Pancreas (tissue), 10 donors: ENCODE results near the gene RASA3. TPM values are rescaled to one million over a fixed set of nuclear protein-coding genes. Genes with fewer than 3 reads are reported as not detected.

Experiments used
- ATAC-seq, 4 donors: fragments of 200-7000 bp; cut with Tn5 transposase; one replicate each; pipeline versions ENCODE4 v1.8.0 to v1.9.1; 2020; ENCODE audit warnings: mild to moderate bottlenecking in 4 of 4, moderate library complexity in 4 of 4
- DNase-seq, 6 donors: peaks; one replicate each; pipeline ENCODE4 v3.0.0-alpha.2; 2020
- FAIRE-seq: peaks from 2 replicates; lab custom pipeline; 2012; peaks lifted over from hg19 to GRCh38; lab: Jason Lieb, UNC
- H3K27ac ChIP-seq, 4 donors: fragments of 200-600 bp; sonication (generic); 1 replicate in 3 of 4; 2 replicates in 1 of 4; pipeline versions ENCODE4 v1.5.0 to v1.8.0; 2020
- H3K27me3 ChIP-seq, 4 donors: fragments of 200-600 bp; one replicate each; pipeline ENCODE4 v1.8.0; 2021
- H3K36me3 ChIP-seq, 3 donors: fragments of 200-600 bp; sonication (generic) in 1 of 3; one replicate each; pipeline versions ENCODE4 v1.5.0 to v1.8.0; 2020 to 2021
- H3K4me1 ChIP-seq, 3 donors: fragments of 200-600 bp; one replicate each; pipeline ENCODE4 v1.8.0; 2021
- H3K4me3 ChIP-seq, 4 donors: fragments of 200-600 bp; sonication (generic) in 2 of 4; one replicate each; pipeline versions ENCODE4 v1.5.0 to v1.8.0; 2020 to 2021
- H3K9me3 ChIP-seq, 4 donors: fragments of 200-600 bp; one replicate each; pipeline ENCODE4 v1.8.0; 2021
- WGBS, 2 donors: extraction: QIAGEN DNeasy Blood & Tissue Kit; methylation state at CpG; one replicate each; pipeline ENCODE4 v1.1.7; 2013; 5-methylcytosine and 5-hydroxymethylcytosine counted together
- intact Hi-C, 3 donors: fragments of 100-400 bp; cut with DNase I; formaldehyde crosslinking; loops; one replicate each; pipeline versions ENCODE4 v1.11.1 to v1.14.2; 2022
- polyA plus RNA-seq, 2 donors: library from polyadenylated mRNA; stranded (reverse); fragments of 200-250 nt; gene quantifications; one replicate each; pipeline ENCODE4 v1.2.3, GENCODE V29; 2013
- total RNA-seq, 6 donors: library from RNA; stranded (reverse); fragmentation: NEBNext Ultra II Directional in 4 of 6; extraction: Animal tissue kit (Norgen Biotek cat#: 25700) in 4 of 6; gene quantifications; one replicate each; pipeline versions ENCODE4 v1.2.1 to v1.2.4, GENCODE V29; 2021 to 2023
- TF ChIP-seq, protein P1 (sequence below), 4 donors: fragments of 200-600 bp; sonication (generic) in 3 of 4; IDR thresholded peaks; one replicate each; pipeline versions ENCODE4 v1.5.0 to v1.8.0; 2021; ENCODE audit warnings: antibody characterized with exemption in 4 of 4
- donor health status: healthy with polysubstance abuse.
- donor health status: DM: no; HTN: no; CAD: no; lungs with moderate emphysema.
- donor health status: DM: no; HTN: no; CAD: no.
- donor health status: control.
- donor health status: control.
- donor health status: Bipolar disorder and iron deficiency.
- donor health status: DM: yes; HTN: yes; CAD: no.
- donor health status: DM: no; HTN: no; CAD: no.
- donor health status: DM: no; HTN: no; CAD: no.
- donor health status: DM: yes; HTN: yes; CAD: no.

RASA3 gene
- total and polyA plus RNA-seq, 8 donors, result 5.7 to 11.2 (median 9.1) TPM

GRCh38 chr13:113930671-113931637 lies 201.5 kb downstream of the RASA3 start:
- no peak for ATAC-seq

GRCh38 chr13:113929628-113930615 lies 202.5 kb downstream of the RASA3 start:
- Histone ChIP-seq H3K9me3 (no peaks in the 10 kb centered on the region), H3K4me1 (no peaks in the 10 kb centered on the region), H3K27ac (no peak overlapping the region), H3K27me3 (no peaks in the 10 kb centered on the region), H3K4me3 (no peak overlapping the region), H3K36me3 (no peaks in the 10 kb centered on the region)
- ATAC-seq (no peak), FAIRE-seq (no peak), DNase-seq (peak in 3 of 6 donors; percentile 5 to 44 (median 9))
- intact Hi-C loops, result loop anchor here in 1 of 3 donors (10.0 kb wide), 1 partner anchor 105 kb away; no protein-coding TSS in a partner anchor
- WGBS, 2 donors, result 69 to 82% methylated on average over 38 of the region's 38 CpGs
- TF ChIP-seq, protein P1, sequence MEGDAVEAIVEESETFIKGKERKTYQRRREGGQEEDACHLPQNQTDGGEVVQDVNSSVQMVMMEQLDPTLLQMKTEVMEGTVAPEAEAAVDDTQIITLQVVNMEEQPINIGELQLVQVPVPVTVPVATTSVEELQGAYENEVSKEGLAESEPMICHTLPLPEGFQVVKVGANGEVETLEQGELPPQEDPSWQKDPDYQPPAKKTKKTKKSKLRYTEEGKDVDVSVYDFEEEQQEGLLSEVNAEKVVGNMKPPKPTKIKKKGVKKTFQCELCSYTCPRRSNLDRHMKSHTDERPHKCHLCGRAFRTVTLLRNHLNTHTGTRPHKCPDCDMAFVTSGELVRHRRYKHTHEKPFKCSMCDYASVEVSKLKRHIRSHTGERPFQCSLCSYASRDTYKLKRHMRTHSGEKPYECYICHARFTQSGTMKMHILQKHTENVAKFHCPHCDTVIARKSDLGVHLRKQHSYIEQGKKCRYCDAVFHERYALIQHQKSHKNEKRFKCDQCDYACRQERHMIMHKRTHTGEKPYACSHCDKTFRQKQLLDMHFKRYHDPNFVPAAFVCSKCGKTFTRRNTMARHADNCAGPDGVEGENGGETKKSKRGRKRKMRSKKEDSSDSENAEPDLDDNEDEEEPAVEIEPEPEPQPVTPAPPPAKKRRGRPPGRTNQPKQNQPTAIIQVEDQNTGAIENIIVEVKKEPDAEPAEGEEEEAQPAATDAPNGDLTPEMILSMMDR (IDR thresholded peaks at IDR 0.05), result no peak

More at GRCh38 chr13:113930671-113931637, 201.5 kb downstream of the RASA3 start:
- WGBS, 2 donors, result 72 to 85% methylated on average over 36 of the region's 36 CpGs
- FAIRE-seq (no peak), DNase-seq (peak in 2 of 6 donors; percentile 5 to 43)
- Histone ChIP-seq H3K36me3 (no peaks in the 10 kb centered on the region), H3K9me3 (no peaks in the 10 kb centered on the region), H3K4me1 (no peaks in the 10 kb centered on the region), H3K27ac (no peak overlapping the region), H3K4me3 (no peak overlapping the region), H3K27me3 (no peaks in the 10 kb centered on the region)
- TF ChIP-seq, protein P1 (IDR thresholded peaks at IDR 0.05), result no peak
- intact Hi-C loops, result loop anchor here in 1 of 3 donors (10.0 kb wide), 1 partner anchor 106 kb away; no protein-coding TSS in a partner anchor

DNA sequence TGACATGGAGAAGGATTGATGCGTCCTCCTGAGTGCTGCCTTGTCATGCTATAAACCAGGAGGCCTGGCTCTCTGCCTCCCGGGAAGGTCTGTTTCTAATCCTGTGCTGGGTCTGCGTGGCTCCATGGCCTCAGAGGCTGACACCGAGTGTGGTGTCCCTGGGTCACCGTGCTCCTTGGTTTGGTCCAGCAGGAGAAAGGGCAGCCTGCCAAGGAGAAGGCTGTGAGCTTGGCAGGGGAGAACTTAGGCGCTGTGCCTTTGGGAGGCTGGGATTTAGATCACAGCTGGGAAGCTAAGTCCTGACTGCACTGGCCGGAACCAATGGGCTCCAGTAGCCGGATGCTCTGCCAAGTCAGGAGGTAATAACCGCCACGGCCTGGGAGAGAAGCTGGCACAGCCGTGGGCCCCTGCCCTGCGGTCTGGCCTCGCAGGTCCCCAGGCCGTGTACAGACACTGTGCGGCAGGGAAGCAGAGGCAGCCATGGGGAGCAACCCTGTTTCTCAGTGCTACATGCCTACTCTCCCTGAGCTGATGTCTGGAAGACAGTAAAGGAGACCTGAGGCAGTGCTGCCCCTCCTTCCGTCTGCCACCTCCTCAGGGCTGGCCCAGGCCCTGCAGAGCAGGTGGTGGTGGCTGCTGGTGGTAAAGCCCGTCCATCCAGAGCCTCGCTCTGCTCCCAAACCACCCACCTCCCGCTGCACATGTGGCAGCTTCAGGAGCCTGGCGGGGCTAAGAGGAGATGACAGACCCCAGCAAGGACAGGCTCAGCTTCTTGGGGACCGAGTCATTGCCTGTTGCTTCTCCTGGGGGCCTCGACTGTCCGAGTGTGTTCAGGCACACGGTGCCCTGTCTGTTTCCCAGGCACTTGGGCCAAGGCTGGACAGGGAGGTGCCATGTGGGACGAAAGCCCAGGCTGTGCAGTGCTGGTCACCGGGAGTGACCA lies 203.5 kb downstream of the RASA3 start:
- ATAC-seq (peak; percentile 73 to 88 (median 82)), FAIRE-seq (no peak), DNase-seq (peak; percentile 56 to 91 (median 82))
- WGBS, 2 donors, result 52 to 54% methylated on average over 26 of the region's 26 CpGs
- H3K9me3 ChIP-seq, result no peaks in the 10 kb centered on the region
- TF ChIP-seq, protein P1 (IDR thresholded peaks at IDR 0.05), result no peak
- H3K36me3 ChIP-seq, result no peaks in the 10 kb centered on the region
- no peaks in the 10 kb centered on the region for H3K4me1 ChIP-seq
- intact Hi-C loops, result no loop called here
- no peak overlapping the region for H3K4me3 ChIP-seq
- peak overlapping the region in 1 of 4 donors; percentile 33 for H3K27ac ChIP-seq
- H3K27me3 ChIP-seq, result no peaks in the 10 kb centered on the region

Other genes with a start within 250 kb of the RASA3 start
- 10 to 100 TPM in 4 of 6 donors, 1 to 10 TPM in 2; 5.2 to 23.1 (median 10.6) TPM for gene C13orf46, start 158.5 kb downstream of the RASA3 start, total RNA-seq
- gene C13orf46, start 158.5 kb downstream of the RASA3 start, polyA plus RNA-seq, result 10 to 100 TPM in 1 of 2 donors, 1 to 10 TPM in 1; 2.9 to 12.0 TPM
- gene CFAP97D2, start 46.6 kb upstream of the RASA3 start, total RNA-seq, result 1 to 10 TPM in 5 of 6 donors, under 1 TPM in 1; 0.75 to 5.8 (median 3.3) TPM
- 1 to 10 TPM; 1.2 to 3.0 TPM for gene CFAP97D2, start 46.6 kb upstream of the RASA3 start, polyA plus RNA-seq
- gene CDC16, start 102.3 kb upstream of the RASA3 start, total RNA-seq, result 10 to 100 TPM; 28.7 to 39.1 (median 30.2) TPM
- gene CDC16, start 102.3 kb upstream of the RASA3 start, polyA plus RNA-seq, result 10 to 100 TPM; 45.2 to 71.1 TPM
- 10 to 100 TPM; 17.1 to 32.5 (median 24.0) TPM for gene UPF3A, start 149.0 kb upstream of the RASA3 start, total RNA-seq
- 10 to 100 TPM; 64.6 to 73.8 TPM for gene UPF3A, start 149.0 kb upstream of the RASA3 start, polyA plus RNA-seq
- gene CHAMP1, start 181.9 kb upstream of the RASA3 start, total RNA-seq, result 10 to 100 TPM in 1 of 6 donors, 1 to 10 TPM in 5; 6.5 to 12.3 (median 8.8) TPM
- 1 to 10 TPM; 3.6 to 4.8 TPM for gene CHAMP1, start 181.9 kb upstream of the RASA3 start, polyA plus RNA-seq